ENCODE results near the gene ZNF19.

GRCh38 chr16:71464231-71464630 is 24.9 kb downstream of the ZNF19 start:
- TF ChIP-seq, protein P1, sequence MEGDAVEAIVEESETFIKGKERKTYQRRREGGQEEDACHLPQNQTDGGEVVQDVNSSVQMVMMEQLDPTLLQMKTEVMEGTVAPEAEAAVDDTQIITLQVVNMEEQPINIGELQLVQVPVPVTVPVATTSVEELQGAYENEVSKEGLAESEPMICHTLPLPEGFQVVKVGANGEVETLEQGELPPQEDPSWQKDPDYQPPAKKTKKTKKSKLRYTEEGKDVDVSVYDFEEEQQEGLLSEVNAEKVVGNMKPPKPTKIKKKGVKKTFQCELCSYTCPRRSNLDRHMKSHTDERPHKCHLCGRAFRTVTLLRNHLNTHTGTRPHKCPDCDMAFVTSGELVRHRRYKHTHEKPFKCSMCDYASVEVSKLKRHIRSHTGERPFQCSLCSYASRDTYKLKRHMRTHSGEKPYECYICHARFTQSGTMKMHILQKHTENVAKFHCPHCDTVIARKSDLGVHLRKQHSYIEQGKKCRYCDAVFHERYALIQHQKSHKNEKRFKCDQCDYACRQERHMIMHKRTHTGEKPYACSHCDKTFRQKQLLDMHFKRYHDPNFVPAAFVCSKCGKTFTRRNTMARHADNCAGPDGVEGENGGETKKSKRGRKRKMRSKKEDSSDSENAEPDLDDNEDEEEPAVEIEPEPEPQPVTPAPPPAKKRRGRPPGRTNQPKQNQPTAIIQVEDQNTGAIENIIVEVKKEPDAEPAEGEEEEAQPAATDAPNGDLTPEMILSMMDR (IDR thresholded peaks at IDR 0.05; ENCODE audit: insufficient read depth, low read length, poor library complexity, severe bottlenecking) = no peak
- TF ChIP-seq EZH2phosphoT487 (conservative IDR thresholded peaks at IDR 0.05; ENCODE audit: low read length) = no peak

Measured in SU-DHL-6 (cell line).